Measurements from ENCODE around the gene SHE.

GRCh38 chr1:154529308-154529707 is 27.1 kb upstream of the SHE start:
- TF ChIP-seq CTCF (conservative IDR thresholded peaks at IDR 0.05 in 1 of 2, IDR thresholded peaks at IDR 0.05 in 1 of 2; ENCODE audit: extremely low read depth in 1 of 2, insufficient read depth in 1 of 2, low read depth in 1 of 2, low read length in 2 of 2) (no peak), EZH2 (IDR thresholded peaks at IDR 0.05; ENCODE audit: borderline replicate concordance, low read length) (no peak)

Measured in mammary epithelial cell (primary cell).